Naive thymus-derived CD4-positive, alpha-beta T cell (primary cell): ENCODE data around the gene SMYD3. TPM values are rescaled to one million over a fixed set of nuclear protein-coding genes. Genes with fewer than 3 reads are reported as not detected.

ENCODE experiments used
- ATAC-seq: fragments of 150-1000 bp; cut with Tn5 transposase; 2 replicates; pipeline ENCODE4 v1.10.0; 2021; ENCODE audit warnings: mild to moderate bottlenecking, moderate library complexity
- CTCF ChIA-PET: fragments of 350-600 bp; sonication (Branson Sonifier 250); formaldehyde crosslinking; loops from one replicate; lab custom pipeline; 2021; ENCODE audit warnings: antibody characterized with exemption; lab: Charles Lee
- POLR2A ChIA-PET: fragments of 350-600 bp; sonication (Branson Sonifier 250); formaldehyde crosslinking; loops from one replicate; lab custom pipeline; 2021; ENCODE audit warnings: antibody characterized with exemption, inconsistent platforms; lab: Charles Lee
- DNase-seq, 9 donors: peaks; one replicate each; pipeline versions ENCODE4 v3.0.0 to v3.0.0-alpha.2; 2020 to 2022; ENCODE audit warnings: mixed read lengths in 1 of 9
- H3K27ac ChIP-seq: one replicate; pipeline ENCODE4 v1.7.0; 2013; ENCODE audit warnings: mild to moderate bottlenecking, low read depth, low read length, moderate library complexity
- H3K27me3 ChIP-seq, 2 donors: one replicate each; pipeline ENCODE4 v1.7.0; 2013; ENCODE audit warnings: low read length in 2 of 2, mild to moderate bottlenecking in 2 of 2, moderate library complexity in 2 of 2; ENCODE audit not compliant: control insufficient read depth in 2 of 2, insufficient read depth in 2 of 2
- H3K36me3 ChIP-seq, 3 experiments: 1 replicate in 2 of 3; 2 replicates in 1 of 3; pipeline ENCODE4 v1.7.0; 2013; ENCODE audit warnings: low read length in 3 of 3, mild to moderate bottlenecking in 3 of 3, moderate library complexity in 1 of 3; ENCODE audit not compliant: insufficient read depth in 3 of 3, control insufficient read depth in 2 of 3
- H3K4me1 ChIP-seq, 2 donors: one replicate each; pipeline ENCODE4 v1.7.0; 2013; ENCODE audit warnings: low read length in 2 of 2, mild to moderate bottlenecking in 2 of 2, moderate library complexity in 1 of 2; ENCODE audit not compliant: control insufficient read depth in 2 of 2, insufficient read depth in 2 of 2
- H3K4me3 ChIP-seq: 2 replicates; pipeline ENCODE4 v1.7.0; 2013; ENCODE audit warnings: mild to moderate bottlenecking, low read length
- H3K9me3 ChIP-seq, 3 experiments: 1 replicate in 2 of 3; 2 replicates in 1 of 3; pipeline ENCODE4 v1.7.0; 2013; ENCODE audit warnings: low read length in 3 of 3; ENCODE audit not compliant: control insufficient read depth in 2 of 3
- H3K27ac Mint-ChIP-seq, 9 donors: one replicate each; pipeline ENCODE4 v1.8.0; 2020 to 2022; ENCODE audit warnings: mixed read lengths in 9 of 9, mild to moderate bottlenecking in 8 of 9, moderate library complexity in 5 of 9, inconsistent platforms in 2 of 9
- H3K27me3 Mint-ChIP-seq, 5 donors: one replicate each; pipeline ENCODE4 v1.8.0; 2021 to 2022; ENCODE audit warnings: mixed read lengths in 5 of 5, mild to moderate bottlenecking in 1 of 5
- H3K36me3 Mint-ChIP-seq, 5 donors: one replicate each; pipeline ENCODE4 v1.8.0; 2020 to 2022; ENCODE audit warnings: mixed read lengths in 5 of 5, mild to moderate bottlenecking in 3 of 5, inconsistent platforms in 1 of 5
- H3K4me1 Mint-ChIP-seq, 7 donors: one replicate each; pipeline ENCODE4 v1.8.0; 2020 to 2022; ENCODE audit warnings: mixed read lengths in 7 of 7, mild to moderate bottlenecking in 3 of 7, inconsistent platforms in 1 of 7
- H3K4me3 Mint-ChIP-seq, 10 donors: one replicate each; pipeline ENCODE4 v1.8.0; 2020 to 2022; ENCODE audit warnings: mild to moderate bottlenecking in 10 of 10, mixed read lengths in 10 of 10, moderate library complexity in 6 of 10, inconsistent platforms in 2 of 10
- H3K9me3 Mint-ChIP-seq, 11 donors: one replicate each; pipeline ENCODE4 v1.8.0; 2020 to 2022; ENCODE audit warnings: mixed read lengths in 11 of 11, mild to moderate bottlenecking in 4 of 11, inconsistent platforms in 1 of 11, moderate library complexity in 1 of 11
- intact Hi-C, 2 donors: fragments of 100-400 bp; cut with micrococcal nuclease; formaldehyde crosslinking; loops; one replicate each; pipeline ENCODE4 v1.15.1; 2023
- polyA plus RNA-seq, 2 donors: library from polyadenylated mRNA; unstranded; fragments of 300-500 nt; fragmentation: Illumina TruSeq; gene quantifications; one replicate each; pipeline ENCODE4 v1.2.3, GENCODE V29; 2021
- total RNA-seq, 6 experiments: library from RNA in 5 of 6; stranded (reverse) in 5 of 6; gene quantifications; 1 replicate in 5 of 6; 2 replicates in 1 of 6; pipeline ENCODE4 v1.2.3 and lab custom pipeline; 2021 to 2026

The SMYD3 gene
- total and polyA plus RNA-seq, 7 experiments from 2014 or later, result 19.5 to 28.6 (median 24.4) TPM

DNA sequence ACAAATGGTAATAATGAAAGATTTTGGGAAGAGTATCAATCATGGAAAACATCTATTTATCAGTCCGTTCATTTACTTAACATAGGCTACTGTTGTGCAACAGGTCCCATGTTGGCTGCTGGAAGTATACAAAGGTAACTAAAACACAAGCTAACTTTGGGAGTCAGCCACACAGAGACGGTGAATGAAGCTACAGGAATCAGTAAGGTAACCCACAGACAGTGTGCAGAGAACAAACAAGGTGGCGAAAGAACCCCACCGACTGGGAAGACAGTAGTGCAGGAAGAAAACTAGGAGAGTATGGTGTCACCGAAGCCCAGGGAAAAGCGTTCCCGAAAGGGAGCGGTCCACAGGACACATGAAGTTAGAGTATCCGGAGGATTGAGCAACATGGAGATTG lies 342.3 kb downstream of the SMYD3 start:
- CTCF ChIA-PET, result no interaction called here
- peaks cover 0 to 12% (median 0%) of the 10 kb centered on the region in 7 donors for H3K4me1 Mint-ChIP-seq

DNA sequence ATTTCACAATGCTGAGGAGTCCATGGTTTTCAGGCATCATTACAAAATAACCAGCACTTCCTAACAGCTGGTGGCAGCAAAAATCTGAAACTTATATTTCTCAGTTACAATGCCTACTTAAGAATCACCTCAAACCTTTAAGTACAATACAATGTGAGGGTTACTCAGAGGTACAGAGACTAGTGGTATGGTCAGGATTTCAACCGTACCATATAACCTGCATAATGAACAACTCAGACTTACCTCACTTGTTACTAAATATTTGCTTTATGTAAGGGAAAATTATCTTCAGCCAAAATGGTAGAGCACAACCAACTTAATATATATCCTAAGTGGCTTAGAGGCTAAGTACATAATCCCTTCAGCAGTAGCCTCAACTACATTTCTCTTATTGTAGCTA lies 344.5 kb downstream of the SMYD3 start:
- intact Hi-C loops, result no loop called here
- Histone ChIP-seq H3K4me1 (no peaks in the 10 kb centered on the region), H3K27me3 (no peaks in the 10 kb centered on the region), H3K4me3 (no peak overlapping the region), H3K9me3 (no peaks in the 10 kb centered on the region), H3K27ac (no peak overlapping the region), H3K36me3 (no peaks in the 10 kb centered on the region)
- ATAC-seq, result no peak
- POLR2A ChIA-PET, result no interaction called here
- Mint-ChIP-seq H3K27ac (no peak overlapping the region), H3K4me3 (no peak overlapping the region), H3K36me3 (peaks cover 0 to 33% (median 14%) of the 10 kb centered on the region in 5 donors), H3K4me1 (peaks cover 0 to 15% (median 0%) of the 10 kb centered on the region in 7 donors), H3K27me3 (no peaks in the 10 kb centered on the region), H3K9me3 (peaks cover 0 to 8% (median 0%) of the 10 kb centered on the region in 11 donors)
- no peak for DNase-seq
- CTCF ChIA-PET, result no interaction called here

More for the DNA sequence above, 342.3 kb downstream of the SMYD3 start:
- H3K4me3 ChIP-seq, result no peak overlapping the region
- intact Hi-C loops, result no loop called here
- POLR2A ChIA-PET, result no interaction called here
- H3K36me3 ChIP-seq, result no peaks in the 10 kb centered on the region
- H3K27ac ChIP-seq, result no peak overlapping the region
- no peaks in the 10 kb centered on the region for H3K27me3 ChIP-seq
- no peak overlapping the region for H3K4me3 Mint-ChIP-seq
- H3K27me3 Mint-ChIP-seq, result no peaks in the 10 kb centered on the region
- H3K4me1 ChIP-seq, result no peaks in the 10 kb centered on the region
- H3K9me3 Mint-ChIP-seq, result peaks cover 0 to 8% (median 0%) of the 10 kb centered on the region in 11 donors
- H3K27ac Mint-ChIP-seq, result no peak overlapping the region
- no peak for ATAC-seq
- DNase-seq, result no peak
- H3K9me3 ChIP-seq, result no peaks in the 10 kb centered on the region
- H3K36me3 Mint-ChIP-seq, result peaks cover 0 to 42% (median 19%) of the 10 kb centered on the region in 5 donors

DNA sequence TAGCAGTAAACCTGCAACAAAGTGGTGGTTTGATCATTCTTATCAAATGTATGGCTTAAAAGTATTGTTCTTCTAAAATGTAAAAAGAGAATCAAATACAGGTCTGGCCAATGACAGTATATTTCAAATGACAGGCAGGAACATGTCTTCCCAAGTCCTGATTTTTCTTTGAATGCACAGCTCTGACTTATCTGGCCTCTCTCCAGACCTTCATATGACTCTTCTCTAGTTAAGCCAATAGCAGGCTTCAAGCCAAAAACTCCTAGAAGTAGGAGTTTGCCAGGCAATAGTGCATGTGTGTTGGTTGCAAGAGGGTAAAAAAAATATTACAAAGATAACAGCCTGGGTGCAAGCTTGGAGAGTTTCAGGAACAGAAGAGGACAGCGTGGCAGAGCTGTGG lies 345.5 kb downstream of the SMYD3 start:
- no peaks in the 10 kb centered on the region for H3K9me3 ChIP-seq
- intact Hi-C loops, result no loop called here
- Mint-ChIP-seq H3K36me3 (peaks cover 0 to 33% (median 11%) of the 10 kb centered on the region in 5 donors), H3K9me3 (peaks cover 0 to 8% (median 0%) of the 10 kb centered on the region in 11 donors), H3K4me1 (peaks cover 0 to 15% (median 0%) of the 10 kb centered on the region in 7 donors), H3K27ac (no peak overlapping the region), H3K4me3 (no peak overlapping the region), H3K27me3 (no peaks in the 10 kb centered on the region)
- DNase-seq (no peak), ATAC-seq (no peak)
- no peaks in the 10 kb centered on the region for H3K27me3 ChIP-seq
- no peaks in the 10 kb centered on the region for H3K36me3 ChIP-seq
- ChIA-PET CTCF (no interaction called here), POLR2A (no interaction called here)
- H3K4me3 ChIP-seq, result no peak overlapping the region
- no peaks in the 10 kb centered on the region for H3K4me1 ChIP-seq
- H3K27ac ChIP-seq, result no peak overlapping the region

DNA sequence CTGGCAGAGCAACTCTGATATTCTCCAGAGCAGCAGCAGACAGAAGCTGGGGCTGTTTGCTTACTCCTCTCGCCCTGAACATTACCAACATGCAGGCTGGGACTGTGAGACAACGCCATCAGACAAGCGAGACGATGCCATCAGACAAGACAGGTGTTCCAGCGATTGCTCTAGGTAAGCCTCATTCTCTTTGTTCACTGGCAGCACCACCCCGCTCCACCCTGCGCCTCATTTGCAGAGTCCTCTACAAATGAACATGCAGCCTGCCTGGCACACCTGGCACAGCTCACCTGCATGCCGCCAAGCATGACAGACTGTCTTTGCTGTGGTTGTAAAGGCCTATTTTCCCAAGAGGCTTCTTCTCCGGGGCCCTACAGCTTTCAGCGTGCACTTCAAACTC lies 346.2 kb downstream of the SMYD3 start:
- H3K36me3 Mint-ChIP-seq, result peaks cover 0 to 30% (median 11%) of the 10 kb centered on the region in 5 donors
- no peak overlapping the region for H3K4me3 ChIP-seq
- H3K27ac ChIP-seq, result no peak overlapping the region
- DNase-seq (no peak), ATAC-seq (no peak)
- ChIA-PET POLR2A (no interaction called here), CTCF (no interaction called here)
- intact Hi-C loops, result no loop called here
- H3K4me3 Mint-ChIP-seq, result no peak overlapping the region
- H3K4me1 Mint-ChIP-seq, result peaks cover 0 to 15% (median 0%) of the 10 kb centered on the region in 7 donors
- no peaks in the 10 kb centered on the region for H3K27me3 ChIP-seq
- H3K27ac Mint-ChIP-seq, result no peak overlapping the region
- no peaks in the 10 kb centered on the region for H3K4me1 ChIP-seq
- H3K9me3 ChIP-seq, result no peaks in the 10 kb centered on the region
- H3K27me3 Mint-ChIP-seq, result no peaks in the 10 kb centered on the region
- H3K36me3 ChIP-seq, result no peaks in the 10 kb centered on the region
- peaks cover 0 to 8% (median 0%) of the 10 kb centered on the region in 11 donors for H3K9me3 Mint-ChIP-seq

DNA sequence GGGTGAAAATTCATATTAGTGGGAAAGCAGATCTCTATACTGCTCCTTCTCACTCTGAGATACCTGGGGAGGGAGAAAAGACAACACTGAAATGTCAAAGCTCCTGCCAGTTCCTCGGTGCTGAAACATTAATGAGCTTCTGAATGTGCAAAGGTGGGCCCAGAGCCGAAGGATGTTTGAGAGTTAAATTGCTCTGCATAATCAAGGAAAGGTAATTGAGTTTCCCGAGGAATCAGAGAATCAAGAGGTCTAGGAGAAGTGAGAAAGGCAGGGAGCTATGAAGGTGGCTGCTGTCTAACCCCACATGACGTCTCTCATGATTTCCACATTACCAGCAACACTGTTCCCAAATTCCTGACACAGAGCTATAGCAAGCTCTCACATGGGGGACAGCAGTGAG lies 346.7 kb downstream of the SMYD3 start:
- ATAC-seq, result no peak
- no peak overlapping the region for H3K27ac ChIP-seq
- Mint-ChIP-seq H3K9me3 (peaks cover 0 to 8% (median 0%) of the 10 kb centered on the region in 11 donors), H3K36me3 (peaks cover 0 to 30% (median 10%) of the 10 kb centered on the region in 5 donors), H3K27ac (no peak overlapping the region), H3K4me1 (peaks cover 0 to 14% (median 0%) of the 10 kb centered on the region in 7 donors), H3K27me3 (no peaks in the 10 kb centered on the region), H3K4me3 (no peak overlapping the region)
- intact Hi-C loops, result no loop called here
- H3K27me3 ChIP-seq, result no peaks in the 10 kb centered on the region
- H3K36me3 ChIP-seq, result no peaks in the 10 kb centered on the region
- ChIA-PET CTCF (no interaction called here), POLR2A (no interaction called here)
- no peak overlapping the region for H3K4me3 ChIP-seq
- H3K9me3 ChIP-seq, result no peaks in the 10 kb centered on the region
- DNase-seq, result no peak
- no peaks in the 10 kb centered on the region for H3K4me1 ChIP-seq

DNA sequence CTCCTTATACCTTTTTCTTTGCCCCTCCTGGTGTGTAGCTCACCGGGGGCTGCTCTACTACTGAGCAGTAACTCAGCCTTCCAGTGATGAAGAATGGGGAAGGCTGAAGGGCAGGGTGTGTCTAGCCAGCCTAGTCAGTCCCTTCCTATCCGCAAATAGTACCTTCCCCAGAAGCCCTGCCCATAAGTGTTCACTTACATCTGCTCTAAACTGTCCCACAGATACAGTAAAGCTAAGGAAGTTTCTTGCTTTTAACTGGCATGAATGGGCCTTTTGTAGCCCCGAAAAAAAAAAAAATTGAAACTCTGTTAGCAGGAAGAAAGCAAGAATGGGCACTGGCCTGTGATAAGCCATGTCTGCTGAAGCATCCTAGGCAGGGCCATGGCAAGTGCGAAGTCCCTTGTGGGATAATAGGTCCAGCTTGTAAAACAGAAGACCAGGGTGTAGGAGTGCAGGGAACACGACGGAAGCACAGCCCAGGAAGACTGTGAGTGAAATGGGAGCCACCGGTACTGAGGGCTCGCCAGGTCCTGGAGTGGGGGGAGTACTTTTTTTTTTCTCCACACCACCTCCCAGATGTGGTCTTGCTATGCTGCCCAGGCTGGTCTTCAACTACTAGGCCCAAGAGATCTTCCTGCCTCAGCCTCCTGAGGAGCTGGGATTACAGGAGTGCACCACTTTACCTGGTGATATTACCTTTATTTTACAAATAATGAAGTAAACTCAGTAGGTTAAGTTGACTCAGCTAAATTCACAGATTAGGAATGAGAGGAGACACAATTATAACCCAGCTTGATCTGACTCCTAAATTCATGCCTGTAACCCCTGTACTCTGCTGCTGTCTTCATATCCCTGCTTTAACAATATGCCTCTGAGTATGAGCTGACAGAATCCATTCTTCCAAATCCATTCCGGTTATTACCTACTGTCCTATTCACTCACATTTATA lies 347.5 kb downstream of the SMYD3 start:
- peaks cover 0 to 24% (median 2%) of the 10 kb centered on the region in 5 donors for H3K36me3 Mint-ChIP-seq
- H3K4me1 ChIP-seq, result no peaks in the 10 kb centered on the region
- ChIA-PET POLR2A (no interaction called here), CTCF (no interaction called here)
- peaks cover 0 to under 1% (median 0%) of the 10 kb centered on the region in 11 donors for H3K9me3 Mint-ChIP-seq
- no peak overlapping the region for H3K27ac Mint-ChIP-seq
- ATAC-seq (no peak), DNase-seq (no peak)
- H3K27ac ChIP-seq, result no peak overlapping the region
- H3K4me3 Mint-ChIP-seq, result no peak overlapping the region
- H3K4me1 Mint-ChIP-seq, result peaks cover 0 to 7% (median 0%) of the 10 kb centered on the region in 7 donors
- no peaks in the 10 kb centered on the region for H3K27me3 ChIP-seq
- no peaks in the 10 kb centered on the region for H3K9me3 ChIP-seq
- no peaks in the 10 kb centered on the region for H3K36me3 ChIP-seq
- intact Hi-C loops, result no loop called here
- H3K4me3 ChIP-seq, result no peak overlapping the region
- H3K27me3 Mint-ChIP-seq, result no peaks in the 10 kb centered on the region
